GM12891 (cell line): ENCODE data around the gene MYO1D.

Source experiments
- POLR2A ChIP-seq: IDR thresholded peaks from 2 replicates; pipeline ENCODE4 v1.6.1; 2011; ENCODE audit warnings: low read depth, low read length, control low read depth
- POLR2AphosphoS5 ChIP-seq: IDR thresholded peaks from 2 replicates; pipeline ENCODE4 v1.6.1; 2011; ENCODE audit warnings: low read depth, low read length, control low read depth
- SPI1 ChIP-seq: IDR thresholded peaks from 2 replicates; pipeline ENCODE4 v1.6.1; 2011; ENCODE audit warnings: low read depth, low read length, control low read depth

DNA sequence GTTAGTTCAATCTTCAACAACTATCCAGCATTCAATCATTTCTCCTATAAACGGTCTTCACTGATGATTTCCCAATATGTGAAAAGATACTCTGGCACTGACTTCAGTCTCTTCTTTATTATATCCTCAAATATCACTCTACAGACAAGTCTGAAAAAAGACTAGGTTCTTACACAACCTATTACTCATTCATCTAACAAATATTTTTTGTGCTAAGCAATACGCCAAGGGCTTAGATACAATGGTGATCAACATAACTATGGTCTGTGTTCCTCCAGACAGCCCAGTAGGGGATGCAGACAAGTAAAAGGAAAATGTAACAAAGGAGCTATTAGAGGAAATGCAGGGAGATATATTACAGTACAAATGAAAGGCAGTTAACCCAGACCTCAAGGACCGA lies 63.9 kb downstream of the MYO1D start:
- no peak for TF ChIP-seq POLR2A
- TF ChIP-seq POLR2AphosphoS5, result no peak
- no peak for TF ChIP-seq SPI1
